Stimulated activated naive CD8-positive, alpha-beta T cell treated with anti-CD3 and anti-CD28 coated beads, Interleukin-15, Interleukin-2, amounts not matched to agents 100 ng/mL and 50 ng/mL, for 24 hours (primary cell): Measurements from ENCODE around the gene NPHP4.
"Not testable (repeated sequence)": the region's sequence is repeated elsewhere in the genome, so short reads cannot be mapped to it uniquely, and the experiment has no call there.

Source experiments
- H3K27ac Mint-ChIP-seq: one replicate; pipeline ENCODE4 v1.8.0; 2021; ENCODE audit warnings: mild to moderate bottlenecking, mixed read lengths
- H3K27me3 Mint-ChIP-seq: one replicate; pipeline ENCODE4 v1.8.0; 2021; ENCODE audit warnings: mixed read lengths
- H3K36me3 Mint-ChIP-seq: one replicate; pipeline ENCODE4 v1.8.0; 2021; ENCODE audit warnings: low read depth, mixed read lengths
- H3K4me1 Mint-ChIP-seq: one replicate; pipeline ENCODE4 v1.8.0; 2021; ENCODE audit warnings: low read depth, mixed read lengths
- H3K4me3 Mint-ChIP-seq: one replicate; pipeline ENCODE4 v1.8.0; 2021; ENCODE audit warnings: mild to moderate bottlenecking, mixed read lengths
- H3K9me3 Mint-ChIP-seq: one replicate; pipeline ENCODE4 v1.8.0; 2021; ENCODE audit warnings: mixed read lengths

The NPHP4 gene

GRCh38 chr1:6029351-6029750, 37.1 kb upstream of the NPHP4 start:
- Mint-ChIP-seq H3K4me3 (peak overlapping the region; percentile 94), H3K4me1 (peaks cover 82% of the 10 kb centered on the region), H3K9me3 (no peaks in the 10 kb centered on the region), H3K27ac (peak overlapping the region; percentile 92), H3K36me3 (peaks cover 58% of the 10 kb centered on the region), H3K27me3 (no peaks in the 10 kb centered on the region)

DNA sequence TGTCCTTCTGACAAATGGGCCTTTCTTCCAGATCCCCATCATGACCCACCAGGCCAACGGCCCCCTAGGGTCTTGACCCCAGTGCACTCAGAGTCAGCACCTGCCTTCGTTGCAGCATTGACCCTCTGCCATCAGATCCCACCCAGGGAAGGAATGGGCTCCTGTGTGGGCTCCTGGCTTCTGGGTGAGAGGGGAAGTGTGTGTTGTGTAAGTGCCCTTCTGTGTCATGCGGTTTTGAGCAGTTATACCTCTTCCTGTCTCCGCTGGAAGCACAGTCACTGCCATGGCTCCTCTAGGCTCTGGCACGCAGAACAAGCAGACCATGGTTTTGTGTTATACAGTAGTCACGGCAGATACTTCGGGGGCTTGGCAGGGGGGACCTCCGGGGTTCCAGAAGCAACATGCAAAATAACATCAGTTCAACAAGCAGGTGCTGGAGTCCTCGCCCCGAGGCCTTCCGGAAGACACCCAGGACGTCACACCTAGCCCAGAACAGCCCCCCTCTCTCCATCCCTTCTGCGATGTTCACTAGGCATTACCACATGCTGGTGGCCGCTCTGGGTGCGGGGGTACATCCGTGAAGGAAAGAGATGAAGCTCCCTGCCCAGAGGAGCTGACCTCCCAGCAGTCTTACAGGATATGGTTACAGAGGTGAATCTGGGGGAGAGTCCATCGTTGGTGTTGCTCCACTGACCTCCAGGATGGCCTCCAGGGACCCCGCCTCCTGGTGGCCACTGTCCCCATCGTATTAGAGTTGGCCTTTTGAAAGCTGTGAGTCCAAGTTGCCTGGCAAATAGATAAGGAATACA, 36.0 kb upstream of the NPHP4 start:
- H3K27me3 Mint-ChIP-seq = no peaks in the 10 kb centered on the region
- peak overlapping the region; percentile 92 for H3K27ac Mint-ChIP-seq
- H3K9me3 Mint-ChIP-seq = no peaks in the 10 kb centered on the region
- H3K4me3 Mint-ChIP-seq = peak overlapping the region; percentile 94
- peaks cover 55% of the 10 kb centered on the region for H3K36me3 Mint-ChIP-seq
- peaks cover 77% of the 10 kb centered on the region for H3K4me1 Mint-ChIP-seq

- Mint-ChIP-seq H3K9me3 (no peaks in the 10 kb centered on the region), H3K4me3 (peak overlapping the region; percentile 94), H3K27me3 (no peaks in the 10 kb centered on the region), H3K4me1 (peaks cover 71% of the 10 kb centered on the region), H3K27ac (peak overlapping the region; percentile 92), H3K36me3 (peaks cover 49% of the 10 kb centered on the region)
Observed at GRCh38 chr1:6027591-6027990, 35.4 kb upstream of the NPHP4 start.

- peak overlapping the region; percentile 94 for H3K4me3 Mint-ChIP-seq
- no peaks in the 10 kb centered on the region for H3K27me3 Mint-ChIP-seq
- H3K27ac Mint-ChIP-seq = peak overlapping the region; percentile 92
- H3K36me3 Mint-ChIP-seq = peaks cover 37% of the 10 kb centered on the region
- peaks cover 57% of the 10 kb centered on the region for H3K4me1 Mint-ChIP-seq
- H3K9me3 Mint-ChIP-seq = peaks cover 6% of the 10 kb centered on the region
Observed at GRCh38 chr1:6026095-6026809, 34.0 kb upstream of the NPHP4 start.

GRCh38 chr1:6025269-6026094, 33.3 kb upstream of the NPHP4 start:
- peak overlapping the region; percentile 94 for H3K4me3 Mint-ChIP-seq
- H3K9me3 Mint-ChIP-seq = peaks cover 6% of the 10 kb centered on the region
- H3K36me3 Mint-ChIP-seq = peaks cover 30% of the 10 kb centered on the region
- peak overlapping the region; percentile 92 for H3K27ac Mint-ChIP-seq
- no peaks in the 10 kb centered on the region for H3K27me3 Mint-ChIP-seq
- H3K4me1 Mint-ChIP-seq = peaks cover 50% of the 10 kb centered on the region

DNA sequence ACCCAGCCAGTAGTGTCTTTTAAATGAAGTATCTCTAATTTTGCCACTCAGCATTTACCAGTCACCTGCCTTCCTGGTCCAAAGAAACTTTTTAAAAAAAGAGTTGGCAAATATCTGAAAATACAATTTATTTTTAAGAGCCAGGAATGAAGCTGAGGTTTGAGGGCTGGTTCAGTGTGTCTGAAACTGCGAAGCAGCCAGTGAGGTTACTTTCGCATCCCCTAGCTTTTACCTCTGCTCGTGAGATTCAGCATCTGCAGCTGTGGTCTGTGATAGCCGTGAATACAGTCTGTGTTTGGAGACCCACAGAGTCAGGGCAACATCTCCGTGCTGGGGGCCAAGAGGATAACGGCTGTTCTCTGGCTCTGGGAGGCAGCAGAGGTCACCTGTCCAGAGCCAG, 32.2 kb upstream of the NPHP4 start:
- Mint-ChIP-seq H3K36me3 (peaks cover 18% of the 10 kb centered on the region), H3K27ac (no peak overlapping the region), H3K4me3 (no peak overlapping the region), H3K9me3 (peaks cover 6% of the 10 kb centered on the region), H3K4me1 (peaks cover 39% of the 10 kb centered on the region), H3K27me3 (no peaks in the 10 kb centered on the region)

DNA sequence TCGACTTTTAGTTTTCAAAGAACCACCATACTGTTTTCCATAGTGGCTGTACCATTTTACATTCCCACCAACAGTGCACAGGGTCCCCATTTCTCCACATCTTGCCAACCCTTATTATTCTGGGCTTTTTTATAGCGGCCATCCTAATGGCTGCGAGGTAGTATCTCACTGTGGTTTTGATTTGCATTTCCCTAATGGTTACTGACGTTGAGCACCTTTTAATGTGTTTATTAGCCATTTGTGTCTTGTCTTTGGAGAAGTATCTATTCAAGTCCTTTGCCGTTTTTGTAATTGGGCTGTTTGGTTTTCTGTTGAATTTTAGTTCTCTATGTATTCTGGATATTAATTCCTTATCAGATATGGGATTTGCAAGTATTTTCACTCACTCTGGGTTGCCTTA, 31.1 kb upstream of the NPHP4 start:
- H3K27me3 Mint-ChIP-seq = no peaks in the 10 kb centered on the region
- H3K4me1 Mint-ChIP-seq = peaks cover 28% of the 10 kb centered on the region
- H3K4me3 Mint-ChIP-seq = no peak overlapping the region
- peaks cover 6% of the 10 kb centered on the region for H3K9me3 Mint-ChIP-seq
- no peak overlapping the region for H3K27ac Mint-ChIP-seq
- peaks cover 11% of the 10 kb centered on the region for H3K36me3 Mint-ChIP-seq

DNA sequence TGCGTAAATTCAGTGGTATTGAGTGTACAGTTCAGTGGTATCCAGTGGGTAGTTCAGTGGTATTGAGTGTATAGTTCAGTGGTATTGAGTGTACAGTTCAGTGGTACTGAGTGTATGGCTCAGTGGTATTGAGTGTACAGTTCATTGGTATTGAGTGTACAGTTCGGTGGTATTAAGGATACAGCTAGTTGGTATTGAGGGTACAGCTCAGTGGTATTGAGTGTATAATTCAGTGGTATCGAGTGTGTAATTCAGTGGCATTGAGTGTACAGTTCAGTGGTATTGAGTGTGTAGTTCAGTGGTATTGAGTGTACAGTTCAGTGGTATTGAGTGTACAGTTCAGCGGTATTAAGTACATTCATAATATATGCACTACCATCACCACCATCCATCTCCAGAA, 30.0 kb upstream of the NPHP4 start:
- Mint-ChIP-seq H3K9me3 (peaks cover 6% of the 10 kb centered on the region), H3K4me3 (no peak overlapping the region), H3K4me1 (peaks cover 17% of the 10 kb centered on the region), H3K27me3 (no peaks in the 10 kb centered on the region), H3K36me3 (no peaks in the 10 kb centered on the region), H3K27ac (no peak overlapping the region)

GRCh38 chr1:6019166-6019845, 27.1 kb upstream of the NPHP4 start:
- Mint-ChIP-seq H3K27ac (no peak overlapping the region), H3K4me1 (no peaks in the 10 kb centered on the region), H3K9me3 (peaks cover 6% of the 10 kb centered on the region), H3K4me3 (no peak overlapping the region), H3K36me3 (peaks cover 5% of the 10 kb centered on the region), H3K27me3 (no peaks in the 10 kb centered on the region)

- not testable (repeated sequence) for H3K27ac Mint-ChIP-seq, H3K4me3 Mint-ChIP-seq
Observed at GRCh38 chr1:6017654-6018053, 25.4 kb upstream of the NPHP4 start.

GRCh38 chr1:6016191-6016865, 24.1 kb upstream of the NPHP4 start:
- no peaks in the 10 kb centered on the region for H3K27me3 Mint-ChIP-seq
- peaks cover 7% of the 10 kb centered on the region for H3K4me1 Mint-ChIP-seq
- no peaks in the 10 kb centered on the region for H3K9me3 Mint-ChIP-seq
- no peak overlapping the region for H3K27ac Mint-ChIP-seq
- no peak overlapping the region for H3K4me3 Mint-ChIP-seq
- H3K36me3 Mint-ChIP-seq = peaks cover 7% of the 10 kb centered on the region

More at GRCh38 chr1:6017654-6018053, 25.4 kb upstream of the NPHP4 start:
- not testable (repeated sequence) for H3K36me3 Mint-ChIP-seq, H3K27me3 Mint-ChIP-seq, H3K9me3 Mint-ChIP-seq, H3K4me1 Mint-ChIP-seq

DNA sequence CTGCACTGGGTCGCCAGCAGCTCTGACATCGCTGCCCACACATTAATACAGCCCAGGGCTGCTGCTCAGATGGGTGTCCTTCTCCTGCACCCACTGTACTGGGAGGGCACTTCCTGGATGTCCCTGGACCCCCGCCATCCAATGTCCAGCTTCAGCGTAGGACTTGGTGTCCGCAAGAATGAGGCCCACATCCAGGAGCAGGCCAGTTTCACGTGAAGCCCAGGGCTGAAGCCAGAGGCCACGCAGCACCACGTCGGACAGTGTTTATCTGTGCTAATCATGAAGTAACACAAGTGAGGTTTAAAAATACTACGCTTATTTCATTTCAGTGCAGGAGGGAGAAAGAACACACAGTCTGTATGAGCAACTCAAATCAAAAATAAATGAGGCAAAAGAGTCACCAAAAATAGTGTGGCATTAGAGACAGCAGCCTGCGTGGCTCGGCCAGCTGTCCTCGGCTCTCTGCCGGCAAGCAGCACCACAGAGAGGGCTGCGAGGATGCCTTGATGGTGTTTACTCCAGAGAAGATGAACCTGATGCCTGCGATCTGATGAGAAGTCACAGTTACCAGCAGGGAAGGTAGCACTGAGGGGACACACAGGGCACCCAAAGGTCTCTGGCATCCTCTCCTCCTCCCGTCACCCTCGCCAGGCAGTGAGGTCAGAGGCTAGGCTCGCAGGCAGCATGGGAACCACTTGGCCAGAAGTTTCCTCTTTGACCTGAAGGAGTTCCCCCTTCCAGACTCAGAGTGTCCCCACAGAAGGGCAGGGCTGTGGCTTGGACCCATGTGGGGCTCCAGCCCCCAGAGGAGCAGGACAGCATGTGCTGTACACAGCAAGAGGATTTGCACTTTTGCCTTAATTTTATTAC, 22.1 kb upstream of the NPHP4 start:
- H3K4me3 Mint-ChIP-seq = no peak overlapping the region
- H3K4me1 Mint-ChIP-seq = peaks cover 14% of the 10 kb centered on the region

GRCh38 chr1:6013491-6013890, 21.3 kb upstream of the NPHP4 start:
- no peaks in the 10 kb centered on the region for H3K9me3 Mint-ChIP-seq
- no peak overlapping the region for H3K27ac Mint-ChIP-seq
- H3K27me3 Mint-ChIP-seq = no peaks in the 10 kb centered on the region
- peaks cover 14% of the 10 kb centered on the region for H3K4me1 Mint-ChIP-seq
- H3K4me3 Mint-ChIP-seq = no peak overlapping the region
- peaks cover 7% of the 10 kb centered on the region for H3K36me3 Mint-ChIP-seq

More for the DNA sequence above, 22.1 kb upstream of the NPHP4 start:
- Mint-ChIP-seq H3K9me3 (no peaks in the 10 kb centered on the region), H3K27ac (no peak overlapping the region), H3K36me3 (peaks cover 7% of the 10 kb centered on the region), H3K27me3 (no peaks in the 10 kb centered on the region)
